ENCODE results near the gene CPVL.

- TF ChIP-seq CTCF (IDR thresholded peaks at IDR 0.05 in 8 of 11, conservative IDR thresholded peaks at IDR 0.05 in 3 of 11) (no peak), POLR2A (IDR thresholded peaks at IDR 0.05) (no peak)
Measured at GRCh38 chr7:29115753-29116152, 30.6 kb downstream of the CPVL start.
